Smooth muscle cell (in vitro differentiated cells): ENCODE measurements around the gene FRMD4A. TPM values are rescaled to one million over a fixed set of nuclear protein-coding genes. Genes with fewer than 3 reads are reported as not detected.

ENCODE experiments used
- DNase-seq: peaks from one replicate; lab custom pipeline; 2025; ENCODE audit not compliant: unreplicated experiment; lab: John Stamatoyannopoulos, UW
- H2AFZ ChIP-seq: fragments of 200-600 bp; sonication (generic); 2 replicates; pipeline ENCODE4 v1.6.0; 2016; ENCODE audit warnings: antibody characterized with exemption, low read depth, mild to moderate bottlenecking
- H3F3A ChIP-seq: fragments of 200-600 bp; sonication (generic); 2 replicates; pipeline ENCODE4 v1.6.0; 2017; ENCODE audit warnings: antibody characterized with exemption, low read depth
- H3K27ac ChIP-seq: fragments of 200-600 bp; sonication (generic); 2 replicates; pipeline ENCODE4 v1.5.1; 2016; ENCODE audit warnings: low read depth, mild to moderate bottlenecking
- H3K27me3 ChIP-seq: fragments of 200-600 bp; sonication (generic); 2 replicates; pipeline ENCODE4 v1.6.1; 2016; ENCODE audit warnings: low read depth, mild to moderate bottlenecking
- H3K36me3 ChIP-seq: fragments of 200-600 bp; sonication (generic); 2 replicates; pipeline ENCODE4 v1.5.1; 2016; ENCODE audit warnings: low read depth
- H3K4me1 ChIP-seq: fragments of 200-600 bp; sonication (generic); 2 replicates; pipeline ENCODE4 v1.5.1; 2016; ENCODE audit warnings: low read depth
- H3K4me2 ChIP-seq: fragments of 200-600 bp; sonication (generic); 2 replicates; pipeline ENCODE4 v1.6.0; 2016; ENCODE audit warnings: mild to moderate bottlenecking
- H3K4me3 ChIP-seq: fragments of 200-600 bp; sonication (generic); 2 replicates; pipeline ENCODE4 v1.5.1; 2016; ENCODE audit warnings: mild to moderate bottlenecking
- H3K79me2 ChIP-seq: fragments of 200-600 bp; sonication (generic); 2 replicates; pipeline ENCODE4 v1.6.0; 2016; ENCODE audit warnings: low read depth, mild to moderate bottlenecking
- H3K9ac ChIP-seq: fragments of 200-600 bp; sonication (generic); 2 replicates; pipeline ENCODE4 v1.6.0; 2016; ENCODE audit warnings: low read depth
- H3K9me3 ChIP-seq: fragments of 200-600 bp; sonication (generic); replicated peaks from 2 replicates; pipeline ENCODE4 v1.5.1; 2016; ENCODE audit warnings: low read depth
- H4K20me1 ChIP-seq: fragments of 200-600 bp; sonication (generic); 2 replicates; pipeline ENCODE4 v1.6.0; 2016; ENCODE audit warnings: low read depth
- CTCF ChIP-seq: fragments of 200-600 bp; sonication (generic); IDR thresholded peaks from 2 replicates; pipeline ENCODE4 v1.5.1; 2017; ENCODE audit warnings: borderline replicate concordance, mild to moderate bottlenecking, antibody characterized with exemption; ENCODE audit not compliant: insufficient read depth, poor library complexity, severe bottlenecking
- WGBS: methylation state at CpG from one replicate; pipeline ENCODE4 v1.1.7; 2016; ENCODE audit warnings: low lambda C conversion rate; 5-methylcytosine and 5-hydroxymethylcytosine counted together
- polyA plus RNA-seq: library from polyadenylated mRNA; unstranded; fragments of >200 nt; fragmentation: Nextera tagmentation; extraction: Ambion mirVana; gene quantifications from 2 replicates; pipeline ENCODE4 v1.2.1, GENCODE V29; 2016
- total RNA-seq: library from RNA; depleted of rRNA; stranded (reverse); fragments of >200 nt; gene quantifications from 2 replicates; pipeline ENCODE4 v1.2.3, GENCODE V29; 2014

Gene FRMD4A
- total and polyA plus RNA-seq, 2 experiments from 2014 or later: 3.0 to 5.4 TPM

GRCh38 chr10:13880760-13881159, 450.0 kb downstream of the FRMD4A start:
- no peak for TF ChIP-seq CTCF
- Histone ChIP-seq H3K9me3 (no peaks in the 10 kb centered on the region), H2AFZ (no peak overlapping the region), H3F3A (no peaks in the 10 kb centered on the region), H3K27ac (no peak overlapping the region), H3K4me3 (no peak overlapping the region), H3K27me3 (peaks cover 6% of the 10 kb centered on the region), H3K9ac (no peak overlapping the region), H3K36me3 (no peaks in the 10 kb centered on the region), H4K20me1 (no peaks in the 10 kb centered on the region), H3K4me1 (peaks cover 13% of the 10 kb centered on the region), H3K79me2 (no peaks in the 10 kb centered on the region), H3K4me2 (no peak overlapping the region)
- 75% methylated on average over 3 of the region's 3 CpGs for WGBS
- no peak for DNase-seq

- no peak overlapping the region for H3K9ac ChIP-seq
- no peak overlapping the region for H3K4me3 ChIP-seq
- no peaks in the 10 kb centered on the region for H3K79me2 ChIP-seq
- no peaks in the 10 kb centered on the region for H3K9me3 ChIP-seq
- H3K4me2 ChIP-seq: no peak overlapping the region
- H3K4me1 ChIP-seq: peaks cover 8% of the 10 kb centered on the region
- no peaks in the 10 kb centered on the region for H4K20me1 ChIP-seq
- whole genome bisulfite sequencing: 82% methylated on average over 11 of the region's 11 CpGs
- no peak overlapping the region for H2AFZ ChIP-seq
- peaks cover 6% of the 10 kb centered on the region for H3K27me3 ChIP-seq
- no peaks in the 10 kb centered on the region for H3K36me3 ChIP-seq
- H3K27ac ChIP-seq: no peak overlapping the region
- no peak for TF ChIP-seq CTCF
- H3F3A ChIP-seq: no peaks in the 10 kb centered on the region
- no peak for DNase-seq
Observed at GRCh38 chr10:13877154-13877909, 453.4 kb downstream of the FRMD4A start.

- Histone ChIP-seq H3K4me2 (no peak overlapping the region), H2AFZ (no peak overlapping the region), H4K20me1 (no peaks in the 10 kb centered on the region), H3K36me3 (no peaks in the 10 kb centered on the region), H3F3A (no peaks in the 10 kb centered on the region), H3K4me1 (no peaks in the 10 kb centered on the region), H3K9ac (no peak overlapping the region), H3K9me3 (no peaks in the 10 kb centered on the region), H3K27me3 (no peaks in the 10 kb centered on the region), H3K27ac (no peak overlapping the region), H3K79me2 (no peaks in the 10 kb centered on the region), H3K4me3 (no peak overlapping the region)
- TF ChIP-seq CTCF: no peak
- WGBS: 82% methylated on average over 6 of the region's 6 CpGs
- no peak for DNase-seq
Observed at GRCh38 chr10:13873196-13873595, 457.5 kb downstream of the FRMD4A start.

- Histone ChIP-seq H3K36me3 (no peaks in the 10 kb centered on the region), H3K9ac (no peak overlapping the region), H3K27me3 (no peaks in the 10 kb centered on the region), H3K4me2 (no peak overlapping the region), H3K9me3 (no peaks in the 10 kb centered on the region), H3K4me3 (no peak overlapping the region), H3K4me1 (no peaks in the 10 kb centered on the region), H3F3A (no peaks in the 10 kb centered on the region), H2AFZ (no peak overlapping the region), H3K79me2 (no peaks in the 10 kb centered on the region), H3K27ac (no peak overlapping the region), H4K20me1 (no peaks in the 10 kb centered on the region)
- no peak for DNase-seq
- WGBS: 86% methylated on average over 9 of the region's 9 CpGs
- TF ChIP-seq CTCF: no peak
Observed at GRCh38 chr10:13872411-13872810, 458.3 kb downstream of the FRMD4A start.
